Body of pancreas (tissue), 4 donors: ENCODE results near the gene UTP15.

Experiments
- POLR2A ChIP-seq, 3 donors: fragments of 450-650 bp; IDR thresholded peaks; one replicate each; pipeline ENCODE4 v1.6.1; 2016; ENCODE audit warnings: antibody characterized with exemption in 3 of 3, mild to moderate bottlenecking in 2 of 3
- TF ChIP-seq, protein P1 (sequence below), 7 experiments: fragments of 450-650 bp in 4 of 7; fragments of 200-600 bp in 3 of 7; sonication (generic) in 3 of 7; IDR thresholded peaks; one replicate each; pipeline ENCODE4 v1.5.1; 2016 to 2019; ENCODE audit warnings: antibody characterized with exemption in 7 of 7

DNA sequence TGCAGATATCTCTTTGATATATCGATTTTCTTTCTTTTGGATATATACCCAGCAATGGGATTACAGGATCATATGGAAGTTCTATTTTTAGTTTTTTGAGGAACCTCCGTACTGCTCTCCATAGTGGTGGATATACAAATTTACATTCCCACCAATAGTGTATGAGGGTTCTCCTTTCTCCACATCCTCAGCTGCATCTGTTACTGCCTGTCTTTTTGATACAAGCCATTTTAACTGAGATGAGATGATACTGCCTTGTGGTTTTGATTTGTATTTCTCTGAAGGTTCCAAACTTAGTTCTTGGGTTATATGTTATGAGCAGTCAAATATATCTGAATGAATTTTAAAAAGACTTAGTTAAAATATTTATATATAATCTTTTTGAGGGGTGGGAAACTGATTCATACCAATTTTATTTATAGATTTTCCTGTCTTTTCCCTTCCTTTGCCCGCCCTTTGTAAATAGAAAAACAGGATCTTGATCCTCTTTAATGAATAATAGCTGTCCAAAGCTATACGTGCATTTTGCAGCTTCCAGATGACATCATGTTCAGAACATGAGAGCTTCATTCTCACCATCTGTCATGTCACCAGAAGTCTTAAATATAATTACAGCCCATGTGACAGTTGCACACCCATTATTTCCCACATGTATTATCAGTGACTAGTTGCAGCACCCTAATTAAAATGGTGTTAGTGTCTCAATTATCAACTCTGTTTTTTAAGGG is 54.2 kb downstream of the UTP15 start:
- TF ChIP-seq POLR2A (IDR thresholded peaks at IDR 0.05), result no peak
- TF ChIP-seq, protein P1, sequence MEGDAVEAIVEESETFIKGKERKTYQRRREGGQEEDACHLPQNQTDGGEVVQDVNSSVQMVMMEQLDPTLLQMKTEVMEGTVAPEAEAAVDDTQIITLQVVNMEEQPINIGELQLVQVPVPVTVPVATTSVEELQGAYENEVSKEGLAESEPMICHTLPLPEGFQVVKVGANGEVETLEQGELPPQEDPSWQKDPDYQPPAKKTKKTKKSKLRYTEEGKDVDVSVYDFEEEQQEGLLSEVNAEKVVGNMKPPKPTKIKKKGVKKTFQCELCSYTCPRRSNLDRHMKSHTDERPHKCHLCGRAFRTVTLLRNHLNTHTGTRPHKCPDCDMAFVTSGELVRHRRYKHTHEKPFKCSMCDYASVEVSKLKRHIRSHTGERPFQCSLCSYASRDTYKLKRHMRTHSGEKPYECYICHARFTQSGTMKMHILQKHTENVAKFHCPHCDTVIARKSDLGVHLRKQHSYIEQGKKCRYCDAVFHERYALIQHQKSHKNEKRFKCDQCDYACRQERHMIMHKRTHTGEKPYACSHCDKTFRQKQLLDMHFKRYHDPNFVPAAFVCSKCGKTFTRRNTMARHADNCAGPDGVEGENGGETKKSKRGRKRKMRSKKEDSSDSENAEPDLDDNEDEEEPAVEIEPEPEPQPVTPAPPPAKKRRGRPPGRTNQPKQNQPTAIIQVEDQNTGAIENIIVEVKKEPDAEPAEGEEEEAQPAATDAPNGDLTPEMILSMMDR (IDR thresholded peaks at IDR 0.05), result no peak
